GM18511 (cell line): ENCODE measurements around the gene MYLK3.

Experiments
- ATAC-seq: cut with Tn5 transposase; IDR thresholded peaks from one replicate; pipeline ENCODE4 v1.9.1; 2021; ENCODE audit warnings: mild to moderate bottlenecking, moderate library complexity; ENCODE audit not compliant: unreplicated experiment

MYLK3 gene

DNA sequence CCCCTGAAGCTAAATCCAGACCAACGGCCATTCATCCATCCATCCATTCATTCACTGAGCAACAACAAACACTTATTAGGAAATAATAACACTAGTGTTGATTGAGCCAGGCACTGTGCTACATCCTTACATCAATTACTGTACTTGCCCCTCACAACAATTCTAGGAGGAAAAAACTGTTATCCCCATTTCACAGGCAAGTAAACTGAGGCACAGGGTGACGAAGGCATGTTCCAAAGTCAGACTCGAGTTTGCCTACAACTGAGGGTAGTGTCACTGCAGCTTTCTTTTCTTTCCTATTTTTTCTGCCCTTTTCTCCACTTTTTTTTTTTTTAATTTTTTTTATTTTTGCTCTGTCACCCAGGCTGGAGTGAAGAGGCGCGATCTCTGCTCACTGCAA, 11.2 kb upstream of the MYLK3 start:
- ATAC-seq = no peak

DNA sequence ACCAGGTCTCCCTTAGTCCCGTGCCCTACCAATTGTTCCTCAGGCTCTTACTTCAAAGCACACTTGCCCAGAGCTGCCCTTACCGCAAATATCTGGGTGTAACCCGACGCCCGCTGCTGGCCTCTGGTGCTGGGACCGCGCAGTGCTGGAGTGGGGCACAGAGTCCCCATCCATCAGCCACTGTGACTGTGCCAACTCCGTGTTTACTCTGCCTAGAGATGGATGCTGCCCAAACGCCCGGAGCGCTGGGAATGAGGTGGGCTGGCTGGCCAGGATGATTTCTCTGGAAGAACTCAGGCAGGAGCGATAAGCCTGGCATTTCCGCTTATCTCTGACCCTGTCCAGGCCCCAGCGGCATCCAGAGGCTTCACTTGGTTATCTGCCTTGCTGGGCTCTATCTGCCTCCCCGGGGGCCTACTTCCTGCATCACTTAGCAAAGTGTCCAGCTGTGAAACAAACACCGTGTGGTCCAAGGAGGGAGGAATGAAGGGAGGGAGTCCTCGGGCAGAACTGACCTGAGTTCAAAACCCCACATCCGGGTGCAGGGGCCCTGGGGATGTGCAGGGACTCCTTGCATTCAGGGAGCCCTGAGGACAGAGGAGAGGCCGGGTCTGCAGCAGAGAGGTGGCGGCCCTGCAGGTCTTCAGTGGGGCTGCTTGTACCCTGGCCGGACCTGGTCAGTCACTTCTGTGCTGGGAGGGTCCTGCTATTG, 9.4 kb upstream of the MYLK3 start:
- no peak for ATAC-seq

- no peak for ATAC-seq
Measured at GRCh38 chr16:46756772-46757171, 8.6 kb upstream of the MYLK3 start.

DNA sequence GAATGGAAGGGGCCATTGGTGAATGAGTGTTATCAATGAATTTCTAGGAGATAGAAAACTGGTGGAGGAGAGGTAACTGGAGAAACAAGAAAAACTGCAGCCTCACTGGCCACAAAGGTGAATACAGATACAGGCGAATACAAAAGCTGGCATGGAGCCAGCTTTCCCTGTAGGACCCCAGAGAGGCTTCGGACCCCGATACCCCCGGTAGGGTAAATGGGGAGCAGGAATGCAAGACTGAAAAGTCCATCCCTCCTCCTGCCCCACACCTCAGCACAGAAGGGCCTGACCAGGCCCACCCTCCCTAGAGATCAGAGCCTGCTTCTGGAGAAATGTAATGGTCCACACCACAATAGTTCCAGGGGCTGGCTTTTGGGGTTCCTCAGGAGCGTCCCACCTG, 4.9 kb upstream of the MYLK3 start:
- ATAC-seq = no peak

GRCh38 chr16:46751381-46751780, 3.2 kb upstream of the MYLK3 start:
- ATAC-seq = no peak

GRCh38 chr16:46748775-46749705, 896 bp upstream of the MYLK3 start:
- peak; percentile 79 for ATAC-seq

DNA sequence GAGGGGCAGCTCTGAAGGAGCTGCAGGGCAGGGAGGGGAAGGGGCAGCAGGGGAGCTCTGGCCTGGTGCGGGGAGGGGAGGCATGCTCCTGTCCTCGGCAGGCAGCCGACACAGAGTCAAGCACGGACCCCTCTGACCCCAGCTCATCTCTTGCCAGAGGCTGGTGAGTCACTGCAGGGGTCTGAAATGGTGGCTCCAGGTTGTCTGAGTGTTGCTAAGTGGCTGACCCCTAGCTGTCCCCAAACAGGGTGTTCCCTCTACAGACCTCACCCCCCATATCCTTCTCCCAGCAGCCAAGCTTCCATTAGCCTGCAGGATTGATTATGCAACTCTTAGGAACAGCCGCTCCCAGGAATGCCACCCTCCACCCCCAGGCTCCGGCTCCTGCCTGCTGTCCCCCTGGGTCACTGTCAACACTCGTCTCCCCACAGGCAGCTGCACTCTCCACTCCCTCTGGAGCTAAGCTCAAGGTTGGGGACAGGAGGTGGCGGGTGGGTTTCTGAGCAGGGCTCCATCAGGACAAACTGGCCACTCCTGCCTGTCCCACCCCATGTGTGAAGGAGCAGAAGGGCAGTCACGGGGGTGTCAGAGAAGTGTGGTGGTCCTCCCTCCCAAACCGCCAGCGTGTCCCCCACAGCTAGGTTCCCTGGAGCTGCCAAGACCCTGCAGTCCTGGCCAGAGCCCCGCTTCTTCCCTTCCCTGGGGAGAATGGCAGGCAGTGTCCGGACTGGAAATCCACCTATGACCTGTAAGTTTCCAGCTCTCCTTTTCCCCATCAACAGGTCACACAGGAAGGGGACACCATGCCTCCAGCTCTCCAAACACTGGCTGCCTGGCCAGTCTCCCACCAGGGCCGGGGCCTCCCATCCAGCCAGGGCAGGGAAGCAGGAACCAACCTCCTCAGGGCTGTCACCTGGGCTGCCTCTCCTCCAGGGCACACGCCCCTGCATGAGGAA, 1.0 kb downstream of the MYLK3 start:
- ATAC-seq = no peak

DNA sequence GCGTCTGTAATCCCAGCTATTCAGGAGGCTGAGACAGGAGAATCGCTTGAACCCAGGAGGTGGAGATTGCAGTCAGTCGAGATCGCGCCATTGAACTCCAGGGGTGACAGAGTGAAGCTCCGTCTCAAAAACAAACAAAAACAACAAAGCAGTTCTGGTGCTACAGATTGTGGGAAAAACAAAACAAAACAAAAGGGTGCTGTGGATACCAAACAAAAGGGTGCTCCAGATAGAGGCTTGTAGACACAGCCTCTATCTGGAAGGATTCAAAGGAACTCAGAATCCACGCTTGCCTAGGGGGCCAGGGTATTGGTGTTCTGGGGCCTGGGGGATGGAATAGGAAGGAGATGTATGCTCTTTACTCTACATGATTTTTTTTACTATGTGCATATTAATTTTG, 2.5 kb downstream of the MYLK3 start:
- ATAC-seq = no peak

DNA sequence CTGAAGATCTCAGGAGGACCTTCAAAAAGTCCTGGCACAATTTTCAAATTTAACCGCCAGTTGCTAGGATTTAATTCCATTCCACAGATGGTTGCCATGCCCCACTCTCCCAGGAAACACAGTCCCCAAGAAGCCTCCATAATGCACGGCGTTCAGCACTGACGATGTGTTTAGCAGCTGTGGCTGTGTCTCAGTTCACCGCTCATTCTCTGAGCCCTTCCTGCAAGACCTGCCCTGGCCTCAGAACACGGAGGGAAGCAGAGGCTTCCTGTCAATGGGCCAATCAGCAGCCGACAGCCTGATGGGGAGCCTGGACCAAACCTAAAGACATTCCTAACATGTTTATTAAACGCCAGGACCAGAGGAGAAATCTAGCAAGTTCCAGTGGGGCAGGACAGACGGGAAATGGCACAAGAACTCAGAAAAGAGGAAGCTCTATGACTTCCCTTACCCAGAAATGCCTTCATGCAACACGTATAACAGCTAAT, 4.9 kb downstream of the MYLK3 start:
- peak; percentile 70 for ATAC-seq

GRCh38 chr16:46739934-46740333, 8.2 kb downstream of the MYLK3 start:
- no peak for ATAC-seq

DNA sequence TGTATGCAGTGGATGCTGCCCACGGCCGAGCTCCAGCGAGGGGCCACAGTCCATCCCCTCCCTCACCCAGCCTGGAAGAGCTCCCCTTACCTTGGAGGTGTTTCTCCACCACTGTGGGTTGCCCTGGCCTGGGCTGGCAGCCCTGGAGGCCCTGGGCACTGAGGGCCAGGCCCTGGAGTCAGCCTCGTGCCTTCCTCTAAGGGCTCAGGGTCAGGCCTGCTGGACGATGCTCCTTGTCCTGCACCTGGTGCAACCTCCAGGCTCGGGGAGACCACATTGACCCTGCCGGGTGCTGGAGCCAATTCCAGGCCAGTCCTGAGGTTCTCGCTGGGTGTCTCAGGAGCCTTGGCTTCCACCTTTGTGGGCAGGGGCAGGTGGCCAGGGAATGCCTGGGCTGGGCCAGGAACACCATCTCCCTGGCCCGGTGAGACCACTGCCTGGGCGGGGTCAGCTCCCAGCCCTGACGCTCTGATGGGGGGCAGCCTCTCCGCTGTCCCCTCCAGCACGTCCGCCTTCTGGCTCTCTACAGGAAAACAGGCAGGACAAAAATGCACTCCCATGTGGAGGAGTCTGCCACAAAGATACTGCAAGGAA, 10.4 kb downstream of the MYLK3 start:
- no peak for ATAC-seq

DNA sequence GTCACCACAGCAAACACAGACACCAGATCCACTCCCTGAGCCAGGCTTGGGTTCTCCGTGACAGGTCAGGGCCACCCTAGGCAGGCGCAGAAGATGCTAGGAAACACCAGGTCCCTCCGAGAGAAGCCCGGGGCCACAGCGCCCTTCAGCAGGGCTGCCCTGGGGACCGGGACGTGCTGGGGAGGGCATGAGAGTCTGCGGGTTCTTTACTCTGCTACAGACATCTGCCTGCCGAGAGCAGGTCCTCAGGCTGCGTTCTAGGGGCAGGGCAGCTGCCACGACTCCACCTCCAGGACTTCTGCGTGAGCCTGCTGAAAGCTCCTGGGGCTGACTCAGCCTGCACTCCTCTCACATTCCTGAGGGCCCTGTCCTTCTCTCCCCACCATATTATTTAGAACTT, 11.4 kb downstream of the MYLK3 start:
- ATAC-seq = no peak

GRCh38 chr16:46733319-46733830, 14.8 kb downstream of the MYLK3 start:
- no peak for ATAC-seq

DNA sequence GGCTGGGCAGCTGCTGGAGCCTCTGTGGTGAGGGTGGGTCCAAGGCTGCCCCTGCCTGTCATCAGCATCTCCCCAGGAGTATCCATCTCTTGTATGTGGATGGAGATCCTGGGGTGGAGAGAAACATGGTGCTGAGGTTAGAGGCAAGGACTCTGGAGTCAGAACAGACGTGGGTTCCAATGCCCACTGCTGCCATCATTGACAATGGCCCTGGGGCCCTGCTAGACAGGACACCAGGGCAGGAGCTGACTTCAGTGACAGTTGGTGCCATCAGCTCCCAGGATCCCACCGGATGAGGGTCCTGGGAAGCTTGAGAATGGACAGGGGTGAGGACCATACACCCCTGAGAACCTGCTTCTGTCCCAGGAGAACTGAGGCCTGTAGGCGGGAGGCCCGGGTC, 15.6 kb downstream of the MYLK3 start:
- no peak for ATAC-seq

- no peak for ATAC-seq
Measured at GRCh38 chr16:46731691-46732555, 16.2 kb downstream of the MYLK3 start.

GRCh38 chr16:46730801-46731690, 17.1 kb downstream of the MYLK3 start:
- no peak for ATAC-seq

DNA sequence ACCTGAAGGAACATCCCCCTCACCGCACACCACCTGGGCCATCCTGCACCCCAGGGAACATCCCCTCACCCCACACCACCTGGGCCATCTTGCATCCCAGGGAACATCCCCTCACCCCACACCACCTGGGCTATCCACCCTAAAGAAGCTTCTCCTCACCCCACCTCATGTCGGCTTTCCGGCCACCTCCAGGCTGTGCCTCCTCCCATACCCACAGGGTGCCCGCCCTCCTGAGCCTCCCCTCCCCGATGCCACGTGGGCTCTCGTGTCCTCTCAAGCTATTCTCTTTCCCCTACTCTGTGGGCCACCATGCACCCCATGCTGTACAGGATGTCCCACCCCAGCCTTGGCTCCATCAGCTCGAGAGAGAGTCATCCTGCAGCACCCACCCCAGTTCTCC, 18.0 kb downstream of the MYLK3 start:
- ATAC-seq = no peak

- ATAC-seq = no peak
Measured at GRCh38 chr16:46729326-46729995, 18.7 kb downstream of the MYLK3 start.
